ENCODE data around the gene SERGEF.

The SERGEF gene

DNA sequence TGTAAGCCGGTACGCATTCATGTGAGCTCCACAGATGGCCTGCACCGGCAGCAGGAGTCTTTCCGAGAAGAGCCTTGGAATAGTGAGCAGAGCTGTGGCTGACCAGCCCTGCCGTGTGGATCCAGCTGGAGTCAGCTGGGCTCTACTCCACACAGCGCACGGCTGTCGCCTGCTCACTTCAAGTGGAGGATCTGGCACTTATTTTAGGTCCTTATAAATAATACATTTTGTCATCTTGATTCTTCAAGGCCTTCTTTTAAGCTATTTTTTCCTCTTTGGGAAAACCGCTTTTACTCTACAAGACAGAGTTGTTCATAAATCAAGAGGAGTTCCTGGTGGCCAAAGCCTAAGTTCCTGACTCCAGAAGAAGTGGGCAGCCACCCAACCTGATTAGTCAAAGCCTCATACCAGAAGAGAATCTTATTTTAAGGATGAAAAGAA is 184.5 kb downstream of the SERGEF start:
- Histone ChIP-seq H3K4me3 (ENCODE audit: low read length) (no peak overlapping the region), H3K9me3 (ENCODE audit: control insufficient read depth, low read length) (no peaks in the 10 kb centered on the region), H3K36me3 (ENCODE audit: control insufficient read depth, insufficient read depth, low read length, severe bottlenecking) (no peaks in the 10 kb centered on the region), H3K27me3 (replicated peaks; ENCODE audit: control insufficient read depth, insufficient read depth, low read length) (peaks cover 2% of the 10 kb centered on the region), H3K4me1 (ENCODE audit: control insufficient read depth, insufficient read depth, low read length) (peaks cover 11% of the 10 kb centered on the region), H3K9ac (ENCODE audit: low read length) (no peak overlapping the region)
- DNase-seq (ENCODE audit: low read depth) = peak; percentile 31

GRCh38 chr11:17827006-17827405 is 185.8 kb downstream of the SERGEF start:
- H3K36me3 ChIP-seq (ENCODE audit: control insufficient read depth, insufficient read depth, low read length, severe bottlenecking) = no peaks in the 10 kb centered on the region
- peaks cover 2% of the 10 kb centered on the region for H3K27me3 ChIP-seq (replicated peaks; ENCODE audit: control insufficient read depth, insufficient read depth, low read length)

DNA sequence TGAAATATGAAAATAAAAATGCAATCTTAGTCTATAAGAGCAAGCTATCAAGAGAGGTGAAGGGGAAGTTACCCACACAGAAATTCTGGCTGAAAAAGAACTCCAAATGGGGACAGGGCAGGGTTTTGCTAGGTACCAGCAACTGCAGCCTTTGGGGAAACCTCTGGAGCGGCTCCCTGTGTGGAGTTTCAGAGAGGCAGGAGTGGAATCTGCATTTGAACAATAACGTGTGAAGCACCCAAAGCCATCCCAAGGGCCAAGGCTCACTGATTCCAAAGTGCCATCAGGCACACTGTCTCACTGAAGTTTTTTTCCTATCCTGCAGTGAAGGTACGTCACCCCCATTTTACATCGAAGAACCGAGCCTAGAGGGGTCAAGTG is 190.5 kb downstream of the SERGEF start:
- peaks cover 11% of the 10 kb centered on the region for H3K27me3 ChIP-seq (replicated peaks; ENCODE audit: control insufficient read depth, insufficient read depth, low read length)
- H3K4me1 ChIP-seq (ENCODE audit: control insufficient read depth, insufficient read depth, low read length) = peaks cover 21% of the 10 kb centered on the region
- H3K9me3 ChIP-seq (ENCODE audit: control insufficient read depth, low read length) = no peaks in the 10 kb centered on the region
- H3K9ac ChIP-seq (ENCODE audit: low read length) = peak overlapping the region; percentile 39
- DNase-seq (ENCODE audit: low read depth) = no peak
- H3K4me3 ChIP-seq (ENCODE audit: low read length) = peak overlapping the region; percentile 45
- no peaks in the 10 kb centered on the region for H3K36me3 ChIP-seq (ENCODE audit: control insufficient read depth, insufficient read depth, low read length, severe bottlenecking)

More at GRCh38 chr11:17827006-17827405, 185.8 kb downstream of the SERGEF start:
- no peak for DNase-seq (ENCODE audit: low read depth)
- peaks cover 24% of the 10 kb centered on the region for H3K4me1 ChIP-seq (ENCODE audit: control insufficient read depth, insufficient read depth, low read length)
- H3K4me3 ChIP-seq (ENCODE audit: low read length) = no peak overlapping the region
- no peaks in the 10 kb centered on the region for H3K9me3 ChIP-seq (ENCODE audit: control insufficient read depth, low read length)
- no peak overlapping the region for H3K9ac ChIP-seq (ENCODE audit: low read length)

- Histone ChIP-seq H3K9ac (ENCODE audit: low read length) (peak overlapping the region; percentile 39), H3K4me1 (ENCODE audit: control insufficient read depth, insufficient read depth, low read length) (peaks cover 21% of the 10 kb centered on the region), H3K9me3 (ENCODE audit: control insufficient read depth, low read length) (no peaks in the 10 kb centered on the region), H3K4me3 (ENCODE audit: low read length) (peak overlapping the region; percentile 45), H3K27me3 (replicated peaks; ENCODE audit: control insufficient read depth, insufficient read depth, low read length) (peaks cover 11% of the 10 kb centered on the region), H3K36me3 (ENCODE audit: control insufficient read depth, insufficient read depth, low read length, severe bottlenecking) (no peaks in the 10 kb centered on the region)
- DNase-seq (ENCODE audit: low read depth) = peak; percentile 73
Measured at GRCh38 chr11:17821648-17822400, 191.0 kb downstream of the SERGEF start.

GRCh38 chr11:17816232-17816931 is 196.5 kb downstream of the SERGEF start:
- Histone ChIP-seq H3K9me3 (ENCODE audit: control insufficient read depth, low read length) (no peaks in the 10 kb centered on the region), H3K36me3 (ENCODE audit: control insufficient read depth, insufficient read depth, low read length, severe bottlenecking) (no peaks in the 10 kb centered on the region), H3K4me3 (ENCODE audit: low read length) (no peak overlapping the region), H3K27me3 (replicated peaks; ENCODE audit: control insufficient read depth, insufficient read depth, low read length) (peaks cover 14% of the 10 kb centered on the region), H3K9ac (ENCODE audit: low read length) (no peak overlapping the region), H3K4me1 (ENCODE audit: control insufficient read depth, insufficient read depth, low read length) (peaks cover 10% of the 10 kb centered on the region)
- DNase-seq (ENCODE audit: low read depth) = no peak

GRCh38 chr11:17814546-17814945 is 198.3 kb downstream of the SERGEF start:
- Histone ChIP-seq H3K36me3 (ENCODE audit: control insufficient read depth, insufficient read depth, low read length, severe bottlenecking) (no peaks in the 10 kb centered on the region), H3K4me1 (ENCODE audit: control insufficient read depth, insufficient read depth, low read length) (peaks cover 18% of the 10 kb centered on the region), H3K4me3 (ENCODE audit: low read length) (no peak overlapping the region), H3K9me3 (ENCODE audit: control insufficient read depth, low read length) (no peaks in the 10 kb centered on the region), H3K27me3 (replicated peaks; ENCODE audit: control insufficient read depth, insufficient read depth, low read length) (peaks cover 14% of the 10 kb centered on the region), H3K9ac (ENCODE audit: low read length) (no peak overlapping the region)
- DNase-seq (ENCODE audit: low read depth) = no peak

- peaks cover 18% of the 10 kb centered on the region for H3K4me1 ChIP-seq (ENCODE audit: control insufficient read depth, insufficient read depth, low read length)
- H3K4me3 ChIP-seq (ENCODE audit: low read length) = no peak overlapping the region
- H3K9ac ChIP-seq (ENCODE audit: low read length) = no peak overlapping the region
- no peak for DNase-seq (ENCODE audit: low read depth)
- peaks cover 6% of the 10 kb centered on the region for H3K27me3 ChIP-seq (replicated peaks; ENCODE audit: control insufficient read depth, insufficient read depth, low read length)
- no peaks in the 10 kb centered on the region for H3K9me3 ChIP-seq (ENCODE audit: control insufficient read depth, low read length)
- no peaks in the 10 kb centered on the region for H3K36me3 ChIP-seq (ENCODE audit: control insufficient read depth, insufficient read depth, low read length, severe bottlenecking)
Measured at GRCh38 chr11:17813391-17814059, 199.3 kb downstream of the SERGEF start.

DNA sequence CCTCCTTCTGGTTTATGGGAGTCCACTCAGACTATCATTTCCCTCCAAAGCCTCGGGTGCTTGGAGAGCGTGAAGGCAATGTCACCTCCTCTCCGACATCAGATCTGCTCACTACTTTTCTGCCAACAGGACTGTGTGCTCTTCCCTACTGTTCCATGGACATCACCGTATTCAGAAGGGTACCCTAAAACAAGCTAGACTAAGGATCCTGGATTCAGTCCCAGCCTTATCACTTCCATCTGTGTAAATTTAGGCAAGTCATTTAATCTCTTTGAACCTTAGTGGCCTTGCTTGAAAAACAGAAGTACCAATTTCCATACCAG is 200.0 kb downstream of the SERGEF start:
- DNase-seq (ENCODE audit: low read depth) = no peak
- Histone ChIP-seq H3K27me3 (replicated peaks; ENCODE audit: control insufficient read depth, insufficient read depth, low read length) (peaks cover 4% of the 10 kb centered on the region), H3K9me3 (ENCODE audit: control insufficient read depth, low read length) (no peaks in the 10 kb centered on the region), H3K36me3 (ENCODE audit: control insufficient read depth, insufficient read depth, low read length, severe bottlenecking) (no peaks in the 10 kb centered on the region), H3K9ac (ENCODE audit: low read length) (no peak overlapping the region), H3K4me3 (ENCODE audit: low read length) (no peak overlapping the region), H3K4me1 (ENCODE audit: control insufficient read depth, insufficient read depth, low read length) (peaks cover 18% of the 10 kb centered on the region)

GRCh38 chr11:17812091-17812864 is 200.6 kb downstream of the SERGEF start:
- Histone ChIP-seq H3K9me3 (ENCODE audit: control insufficient read depth, low read length) (no peaks in the 10 kb centered on the region), H3K27me3 (replicated peaks; ENCODE audit: control insufficient read depth, insufficient read depth, low read length) (peaks cover 4% of the 10 kb centered on the region), H3K9ac (ENCODE audit: low read length) (no peak overlapping the region), H3K36me3 (ENCODE audit: control insufficient read depth, insufficient read depth, low read length, severe bottlenecking) (no peaks in the 10 kb centered on the region), H3K4me1 (ENCODE audit: control insufficient read depth, insufficient read depth, low read length) (peaks cover 18% of the 10 kb centered on the region), H3K4me3 (ENCODE audit: low read length) (no peak overlapping the region)
- peak; percentile 50 for DNase-seq (ENCODE audit: low read depth)

DNA sequence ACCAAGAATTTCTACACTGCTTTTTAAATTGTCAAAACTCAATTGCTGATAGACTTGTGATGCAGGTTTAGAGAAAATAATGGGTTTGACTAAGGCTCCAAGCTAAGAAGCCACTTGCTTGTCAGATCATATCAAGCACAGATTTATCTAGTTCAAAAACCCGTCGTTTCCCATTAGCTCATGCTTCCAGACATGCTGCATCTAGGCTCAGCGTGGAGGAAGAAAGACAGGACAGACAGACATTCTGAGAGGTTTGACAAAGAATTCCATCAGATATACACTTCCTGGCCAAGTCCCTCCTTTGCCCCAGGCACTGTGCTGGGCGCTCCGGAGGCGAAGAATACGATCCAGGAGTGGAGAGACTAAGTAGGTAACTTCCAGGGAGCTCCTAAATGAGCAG is 201.5 kb downstream of the SERGEF start:
- Histone ChIP-seq H3K36me3 (ENCODE audit: control insufficient read depth, insufficient read depth, low read length, severe bottlenecking) (no peaks in the 10 kb centered on the region), H3K4me1 (ENCODE audit: control insufficient read depth, insufficient read depth, low read length) (peaks cover 14% of the 10 kb centered on the region), H3K9ac (ENCODE audit: low read length) (no peak overlapping the region), H3K27me3 (replicated peaks; ENCODE audit: control insufficient read depth, insufficient read depth, low read length) (peaks cover 4% of the 10 kb centered on the region), H3K4me3 (ENCODE audit: low read length) (no peak overlapping the region), H3K9me3 (ENCODE audit: control insufficient read depth, low read length) (no peaks in the 10 kb centered on the region)
- DNase-seq (ENCODE audit: low read depth) = no peak

DNA sequence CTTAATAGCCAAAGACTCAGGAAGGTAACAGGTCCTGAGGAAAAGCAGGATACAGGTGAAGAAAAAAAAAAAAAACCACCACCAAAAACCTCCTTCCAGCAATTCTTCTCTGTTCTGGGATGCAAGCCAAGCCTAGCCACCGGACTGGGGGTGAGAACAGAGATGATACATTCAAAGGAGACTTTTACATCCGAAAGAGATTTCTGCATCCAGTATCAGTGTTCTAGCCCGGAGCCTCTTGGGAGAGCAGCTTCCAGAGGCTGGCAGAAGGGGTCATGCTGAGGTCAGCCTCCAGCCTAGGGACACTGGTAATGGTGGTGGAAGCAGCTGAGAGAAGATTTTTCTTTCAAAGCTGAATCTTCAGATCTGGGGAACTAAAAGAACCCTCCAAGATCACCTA is 202.1 kb downstream of the SERGEF start:
- Histone ChIP-seq H3K27me3 (replicated peaks; ENCODE audit: control insufficient read depth, insufficient read depth, low read length) (peaks cover 4% of the 10 kb centered on the region), H3K36me3 (ENCODE audit: control insufficient read depth, insufficient read depth, low read length, severe bottlenecking) (no peaks in the 10 kb centered on the region), H3K4me3 (ENCODE audit: low read length) (no peak overlapping the region), H3K4me1 (ENCODE audit: control insufficient read depth, insufficient read depth, low read length) (peaks cover 12% of the 10 kb centered on the region), H3K9ac (ENCODE audit: low read length) (no peak overlapping the region), H3K9me3 (ENCODE audit: control insufficient read depth, low read length) (no peaks in the 10 kb centered on the region)
- DNase-seq (ENCODE audit: low read depth) = peak; percentile 45

All from adipocyte (in vitro differentiated cells).